SK-N-SH (cell line): Measurements from ENCODE around the gene CLEC4M. TPM values are rescaled to one million over a fixed set of nuclear protein-coding genes. Genes with fewer than 3 reads are reported as not detected.

Source experiments
- CTCF ChIA-PET: fragments of 300-600, 350-600 bp; formaldehyde crosslinking; extraction: SDS; loops from one replicate; lab custom pipeline; 2021; lab: Yijun Ruan, JAX
- POLR2A ChIA-PET: fragments of 350-600 bp; sonication (Branson Sonifier 250); formaldehyde crosslinking; extraction: SDS; loops from one replicate; lab custom pipeline; 2020; ENCODE audit warnings: antibody characterized with exemption, inconsistent platforms; lab: Yijun Ruan, JAX
- DNase-seq: peaks from one replicate; pipeline ENCODE4 v3.0.0; 2012
- H2AFZ ChIP-seq: fragments of 200-600 bp; sonication (generic); 2 replicates; pipeline ENCODE4 v1.8.1; 2016; ENCODE audit warnings: antibody characterized with exemption, mild to moderate bottlenecking, low read depth
- H3F3A ChIP-seq: fragments of 200-600 bp; sonication (generic); replicated peaks from 2 replicates; pipeline ENCODE3; 2016; ENCODE audit warnings: antibody characterized with exemption, mild to moderate bottlenecking; ENCODE audit not compliant: insufficient read depth
- H3K27ac ChIP-seq, 2 experiments: fragments of 200-500 bp in 1 of 2; fragments of 200-600 bp in 1 of 2; sonication (Bioruptor generic) in 1 of 2; sonication (generic), shearing (Covaris generic) in 1 of 2; 2 replicates each; pipeline versions ENCODE4 v1.5.1 to v1.6.1; 2014 to 2016; ENCODE audit warnings: low read depth in 2 of 2, inconsistent platforms in 1 of 2, low read length in 1 of 2, mild to moderate bottlenecking in 1 of 2, mixed read lengths in 1 of 2
- H3K27me3 ChIP-seq: fragments of 200-600 bp; sonication (generic), shearing (Covaris generic); 2 replicates; pipeline ENCODE4 v1.6.1; 2016; ENCODE audit warnings: mixed run types; ENCODE audit not compliant: insufficient read depth
- H3K36me3 ChIP-seq, 2 experiments: fragments of 200-500 bp in 1 of 2; fragments of 200-600 bp in 1 of 2; sonication (Bioruptor generic) in 1 of 2; sonication (generic) in 1 of 2; replicated peaks in 1 of 2; 2 replicates each; pipeline versions ENCODE3 to v1.5.1; 2014 to 2016; ENCODE audit warnings: low read length in 1 of 2, mild to moderate bottlenecking in 1 of 2; ENCODE audit not compliant: insufficient read depth in 2 of 2, control insufficient read depth in 1 of 2
- H3K4me1 ChIP-seq, 2 experiments: fragments of 200-500 bp in 1 of 2; fragments of 200-600 bp in 1 of 2; sonication (Bioruptor generic) in 1 of 2; sonication (generic), shearing (Covaris generic) in 1 of 2; 2 replicates each; pipeline versions ENCODE4 v1.5.1 to v1.6.1; 2014 to 2016; ENCODE audit warnings: low read depth in 1 of 2, low read length in 1 of 2, mixed run types in 1 of 2; ENCODE audit not compliant: insufficient read depth in 2 of 2, control insufficient read depth in 1 of 2
- H3K4me2 ChIP-seq: fragments of 200-600 bp; sonication (generic), shearing (Covaris generic); 2 replicates; pipeline ENCODE4 v1.6.1; 2017; ENCODE audit warnings: mixed run types
- H3K4me3 ChIP-seq, 2 experiments: fragments of 200-500 bp in 1 of 2; fragments of 200-600 bp in 1 of 2; sonication (Bioruptor generic) in 1 of 2; sonication (generic), shearing (Covaris generic) in 1 of 2; 2 replicates each; pipeline versions ENCODE4 v1.5.1 to v1.8.1; 2014 to 2016; ENCODE audit warnings: low read depth in 2 of 2, inconsistent platforms in 1 of 2, low read length in 1 of 2, mild to moderate bottlenecking in 1 of 2, mixed read lengths in 1 of 2, moderate library complexity in 1 of 2
- H3K79me2 ChIP-seq: fragments of 200-600 bp; sonication (generic); 2 replicates; pipeline ENCODE4 v1.8.1; 2017; ENCODE audit warnings: mild to moderate bottlenecking; ENCODE audit not compliant: insufficient read depth
- H3K9ac ChIP-seq: fragments of 200-600 bp; sonication (generic); 2 replicates; pipeline ENCODE4 v1.6.1; 2017; ENCODE audit warnings: mixed run types
- H3K9me2 ChIP-seq: fragments of 200-600 bp; sonication (generic); 2 replicates; pipeline ENCODE4 v1.6.1; 2017; ENCODE audit warnings: mixed run types
- H3K9me3 ChIP-seq: fragments of 200-600 bp; sonication (generic); 2 replicates; pipeline ENCODE4 v1.6.1; 2017; ENCODE audit warnings: mixed run types, mild to moderate bottlenecking, moderate library complexity
- H4K20me1 ChIP-seq: fragments of 200-600 bp; sonication (generic); 2 replicates; pipeline ENCODE4 v1.6.1; 2017; ENCODE audit warnings: mild to moderate bottlenecking, mixed run types; ENCODE audit not compliant: insufficient read depth
- CHD2 ChIP-seq: fragments of 150-350 bp; IDR thresholded peaks from 2 replicates; pipeline ENCODE4 v1.6.1; 2018; ENCODE audit warnings: low read length; ENCODE audit not compliant: partially characterized antibody
- CTCF ChIP-seq: fragments of 200-600 bp; sonication (generic); IDR thresholded peaks from 2 replicates; pipeline ENCODE4 v1.6.1; 2017; ENCODE audit warnings: antibody characterized with exemption, mild to moderate bottlenecking, moderate library complexity
- ELF1 ChIP-seq: IDR thresholded peaks from 2 replicates; pipeline ENCODE4 v1.4.0; 2012
- EZH2phosphoT487 ChIP-seq: fragments of 200-600 bp; sonication (generic); IDR thresholded peaks from 2 replicates; pipeline ENCODE4 v1.6.1; 2017; ENCODE audit warnings: low read depth, mixed run types, mild to moderate bottlenecking, antibody characterized with exemption, moderate library complexity, borderline replicate concordance
- FOSL2 ChIP-seq: IDR thresholded peaks from 2 replicates; pipeline ENCODE4 v1.4.0; 2012; ENCODE audit warnings: low read depth, mild to moderate bottlenecking, moderate library complexity, borderline replicate concordance
- FOXJ3 ChIP-seq: sonication (generic); formaldehyde crosslinking; IDR thresholded peaks from 2 replicates; pipeline ENCODE4 v1.5.1; 2020; ENCODE audit warnings: mild to moderate bottlenecking, missing genetic modification reagents
- GABPA ChIP-seq: IDR thresholded peaks from 2 replicates; pipeline ENCODE4 v1.4.0; 2012; ENCODE audit warnings: low read depth, mild to moderate bottlenecking
- GATA2 ChIP-seq: sonication (generic); formaldehyde crosslinking; IDR thresholded peaks from 2 replicates; pipeline ENCODE4 v1.5.0; 2020; ENCODE audit warnings: mild to moderate bottlenecking, missing genetic modification reagents
- JUND ChIP-seq: IDR thresholded peaks from 2 replicates; pipeline ENCODE4 v1.4.0; 2012
- MEF2A ChIP-seq: IDR thresholded peaks from 2 replicates; pipeline ENCODE4 v1.4.0; 2012; ENCODE audit warnings: low read depth, borderline replicate concordance
- NRF1 ChIP-seq: IDR thresholded peaks from 2 replicates; pipeline ENCODE4 v1.6.1; 2012; ENCODE audit warnings: low read depth, mild to moderate bottlenecking, low read length
- PBX3 ChIP-seq: IDR thresholded peaks from 2 replicates; pipeline ENCODE4; 2012
- POLR2AphosphoS5 ChIP-seq: IDR thresholded peaks from 2 replicates; pipeline ENCODE4 v1.6.1; 2012; ENCODE audit warnings: low read depth, low read length
- RAD21 ChIP-seq: IDR thresholded peaks from 2 replicates; pipeline ENCODE4 v1.6.1; 2012; ENCODE audit warnings: mild to moderate bottlenecking, low read length
- SIN3A ChIP-seq: IDR thresholded peaks from 2 replicates; pipeline ENCODE4 v1.6.1; 2012; ENCODE audit warnings: low read depth, mild to moderate bottlenecking, low read length, moderate library complexity, borderline replicate concordance
- SMC3 ChIP-seq: IDR thresholded peaks from 2 replicates; pipeline ENCODE4 v1.6.1; 2012; ENCODE audit warnings: low read depth, low read length, improper control_type of control experiment
- TAF1 ChIP-seq: IDR thresholded peaks from 2 replicates; pipeline ENCODE4 v1.6.1; 2012; ENCODE audit warnings: low read depth, mild to moderate bottlenecking, low read length, moderate library complexity, borderline replicate concordance
- TCF12 ChIP-seq: IDR thresholded peaks from 2 replicates; pipeline ENCODE4 v1.4.0; 2012
- USF2 ChIP-seq: fragments of 150-350 bp; IDR thresholded peaks from 2 replicates; pipeline ENCODE4 v1.6.1; 2017; ENCODE audit warnings: antibody characterized with exemption, low read length, low read depth, borderline replicate concordance
- YY1 ChIP-seq: IDR thresholded peaks from 2 replicates; pipeline ENCODE4 v1.4.0; 2012; ENCODE audit warnings: low read depth, mild to moderate bottlenecking
- WGBS: methylation state at CpG from one replicate; pipeline ENCODE4 v1.1.6; 2017; ENCODE audit warnings: low lambda C conversion rate; 5-methylcytosine and 5-hydroxymethylcytosine counted together
- polyA plus RNA-seq, 3 experiments: library from polyadenylated mRNA; depleted of rRNA; stranded (reverse); fragments of >200 nt; gene quantifications; 2 replicates each; pipeline ENCODE4 v1.2.3, GENCODE V29; 2012

CLEC4M gene
- polyA plus RNA-seq, 1 of the 3 experiments (the other 2 are of a cell fraction), result not detected

- Histone ChIP-seq H3K4me1 (no peaks in the 10 kb centered on the region), H2AFZ (no peak overlapping the region), H3K9me2 (no peaks in the 10 kb centered on the region), H3K4me2 (no peak overlapping the region), H3K36me3 (no peaks in the 10 kb centered on the region), H3K4me3 (no peak overlapping the region), H3K27ac (no peak overlapping the region), H3K27me3 (peaks cover 65% of the 10 kb centered on the region), H3K9ac (no peak overlapping the region), H3F3A (no peaks in the 10 kb centered on the region), H4K20me1 (no peaks in the 10 kb centered on the region), H3K9me3 (no peaks in the 10 kb centered on the region), H3K79me2 (no peaks in the 10 kb centered on the region)
- 36% methylated on average over 6 of the region's 6 CpGs for WGBS
- no peak for DNase-seq
- ChIA-PET POLR2A (no interaction called here), CTCF (interaction anchor here (0.7 kb wide), 1 partner anchor 152 kb away, joined by 3 read pairs; no protein-coding TSS in a partner anchor)
- no peak for TF ChIP-seq PBX3
- TF ChIP-seq FOXJ3 (CRISPR knock-in tag), result no peak
These were observed 42.7 kb upstream of the CLEC4M start for GRCh38 chr19:7720351-7720750.

- Histone ChIP-seq H3K4me1 (no peaks in the 10 kb centered on the region), H4K20me1 (no peaks in the 10 kb centered on the region), H3K9ac (no peak overlapping the region), H3K4me3 (no peak overlapping the region), H3F3A (no peaks in the 10 kb centered on the region), H3K36me3 (no peaks in the 10 kb centered on the region), H3K9me3 (no peaks in the 10 kb centered on the region), H3K27ac (no peak overlapping the region), H2AFZ (no peak overlapping the region)
- CTCF ChIA-PET, result no interaction called here
- no peak for DNase-seq
- TF ChIP-seq TAF1, result no peak
- no peak for TF ChIP-seq ELF1
- no peak for TF ChIP-seq CHD2
- no peak for TF ChIP-seq YY1
- TF ChIP-seq FOXJ3 (CRISPR knock-in tag), result no peak
- TF ChIP-seq JUND, result no peak
- no peak for TF ChIP-seq GATA2 (CRISPR knock-in tag)
- TF ChIP-seq TCF12, result no peak
- TF ChIP-seq, all 33 proteins: peak for 0
- 17% methylated on average over 5 of the region's 5 CpGs for WGBS
- Histone ChIP-seq H3K79me2 (no peaks in the 10 kb centered on the region), H3K27me3 (peaks cover 77% of the 10 kb centered on the region), H3K9me2 (no peaks in the 10 kb centered on the region), H3K4me2 (no peak overlapping the region)
- POLR2A ChIA-PET, result no interaction called here
These were observed 40.8 kb upstream of the CLEC4M start for GRCh38 chr19:7722231-7722651.

GRCh38 chr19:7725791-7726190 lies 37.3 kb upstream of the CLEC4M start:
- Histone ChIP-seq H3K27me3 (peaks cover 97% of the 10 kb centered on the region), H3K4me2 (no peak overlapping the region), H3K9ac (no peak overlapping the region), H3K79me2 (no peaks in the 10 kb centered on the region), H3F3A (no peaks in the 10 kb centered on the region), H3K36me3 (no peaks in the 10 kb centered on the region), H3K4me1 (no peaks in the 10 kb centered on the region), H3K27ac (no peak overlapping the region), H3K9me3 (no peaks in the 10 kb centered on the region), H3K9me2 (no peaks in the 10 kb centered on the region), H3K4me3 (no peak overlapping the region), H2AFZ (no peak overlapping the region), H4K20me1 (no peaks in the 10 kb centered on the region)
- WGBS, result 2% methylated on average over 2 of the region's 2 CpGs
- POLR2A ChIA-PET, result no interaction called here
- DNase-seq, result no peak
- CTCF ChIA-PET, result no interaction called here
- TF ChIP-seq GABPA (no peak), PBX3 (no peak), FOSL2 (no peak), TCF12 (no peak), SIN3A (no peak), CTCF (no peak), NRF1 (no peak), GATA2 (CRISPR knock-in tag) (no peak), EZH2phosphoT487 (no peak), POLR2AphosphoS5 (no peak), USF2 (no peak), RAD21 (no peak), SMC3 (no peak), MEF2A (no peak)
